ENCODE data around the gene SMIM41.

- TF ChIP-seq CTCF (optimal IDR thresholded peaks at IDR 0.05 in 1 of 3, IDR thresholded peaks at IDR 0.05 in 1 of 3, conservative IDR thresholded peaks at IDR 0.05 in 1 of 3; ENCODE audit: extremely low read depth in 1 of 3, insufficient read depth in 2 of 3, low read length in 3 of 3) (no peak), EZH2 (IDR thresholded peaks at IDR 0.05; ENCODE audit: low read length) (no peak)
These were observed 1.8 kb downstream of the SMIM41 start for GRCh38 chr12:52081263-52081733.

All from keratinocyte (primary cell).